GM23248 (cell line): ENCODE data around the gene TMEM150B.

Source experiments
- EZH2 ChIP-seq: fragments of 200-600 bp; sonication (generic); IDR thresholded peaks from 2 replicates; pipeline ENCODE4 v1.6.1; 2018; ENCODE audit warnings: antibody characterized with exemption, mild to moderate bottlenecking; ENCODE audit not compliant: insufficient read depth, poor library complexity, severe bottlenecking
- EZH2phosphoT487 ChIP-seq: fragments of 200-600 bp; sonication (generic); IDR thresholded peaks from 2 replicates; pipeline ENCODE4 v1.6.1; 2018; ENCODE audit warnings: antibody characterized with exemption, moderate library complexity, mild to moderate bottlenecking, low read depth; ENCODE audit not compliant: insufficient read depth

DNA sequence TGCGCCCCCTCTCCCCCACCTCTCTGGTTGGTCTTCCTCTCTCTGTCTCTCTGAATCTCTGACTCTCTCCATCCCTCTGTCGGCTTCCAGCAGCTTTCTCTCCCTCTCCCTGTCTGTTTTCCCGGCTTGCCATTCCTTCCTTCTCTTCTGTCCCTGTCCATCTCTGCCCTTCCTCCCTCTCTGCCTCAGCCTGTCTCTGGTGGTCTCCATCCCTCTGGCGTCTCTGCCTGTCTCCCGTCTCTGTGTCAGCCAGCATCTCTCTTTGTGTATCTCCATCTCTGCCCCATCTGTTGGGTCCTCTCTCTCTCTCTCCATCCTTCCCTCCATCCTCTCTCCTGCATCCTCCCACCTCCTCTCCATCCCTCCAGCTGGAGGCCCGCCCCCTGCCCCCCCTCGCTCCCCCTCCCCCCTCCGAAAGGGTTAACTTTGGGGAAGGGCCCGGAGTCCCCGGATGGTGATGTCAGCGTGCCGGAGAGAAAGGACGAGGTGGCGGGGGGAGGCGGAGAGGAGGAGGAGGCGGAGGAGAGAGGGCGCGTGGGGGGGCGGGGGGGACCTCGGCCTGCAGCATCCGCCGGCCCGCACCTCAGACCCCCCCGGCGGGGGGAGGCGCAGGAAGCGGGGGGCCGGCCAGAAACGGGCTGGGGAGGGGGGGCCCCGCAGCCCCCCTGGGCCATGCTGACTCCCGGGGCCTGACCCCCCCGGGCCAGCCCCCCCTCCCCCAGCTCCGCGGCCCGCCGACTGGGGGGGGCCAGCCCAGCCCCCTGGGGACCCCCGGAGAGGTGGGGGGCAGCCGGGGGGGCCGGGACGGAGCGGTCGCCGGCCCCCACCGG lies 41.4 kb downstream of the TMEM150B start, which contains the start of gene BRSK1:
- TF ChIP-seq EZH2 (no peak), EZH2phosphoT487 (no peak)
